GM23338 (cell line): ENCODE data around the gene PTPRN2. TPM values are rescaled to one million over a fixed set of nuclear protein-coding genes. Genes with fewer than 3 reads are reported as not detected.

ENCODE experiments used
- ATAC-seq: fragments of 200-7000 bp; cut with Tn5 transposase; 3 replicates; pipeline ENCODE4 v1.9.1; 2020
- DNase-seq: peaks from one replicate; pipeline ENCODE4 v3.0.0-alpha.2; 2015; ENCODE audit warnings: low spot score
- H2AFZ ChIP-seq: fragments of 200-600 bp; sonication (generic); 2 replicates; pipeline ENCODE4 v1.8.0; 2016; ENCODE audit warnings: antibody characterized with exemption, mild to moderate bottlenecking, moderate library complexity
- H3F3A ChIP-seq: fragments of 200-600 bp; sonication (generic); replicated peaks from 2 replicates; pipeline ENCODE4 v1.8.0; 2017; ENCODE audit warnings: antibody characterized with exemption, mixed run types, low read depth
- H3K27ac ChIP-seq: fragments of 200-600 bp; sonication (generic); 2 replicates; pipeline ENCODE4 v1.6.1; 2016; ENCODE audit warnings: low read depth
- H3K27me3 ChIP-seq: fragments of 200-600 bp; sonication (generic); 2 replicates; pipeline ENCODE4 v1.8.0; 2016; ENCODE audit warnings: mild to moderate bottlenecking, mixed run types, moderate library complexity; ENCODE audit not compliant: insufficient read depth
- H3K36me3 ChIP-seq: fragments of 200-600 bp; sonication (generic); 2 replicates; pipeline ENCODE4 v1.8.0; 2016; ENCODE audit warnings: mild to moderate bottlenecking; ENCODE audit not compliant: insufficient read depth
- H3K4me1 ChIP-seq: fragments of 200-600 bp; sonication (generic); 2 replicates; pipeline ENCODE4 v1.8.0; 2016; ENCODE audit warnings: mild to moderate bottlenecking, moderate library complexity; ENCODE audit not compliant: insufficient read depth
- H3K4me2 ChIP-seq: fragments of 200-600 bp; sonication (generic); 2 replicates; pipeline ENCODE4 v1.7.1; 2017; ENCODE audit warnings: mixed run types
- H3K4me3 ChIP-seq: fragments of 200-600 bp; sonication (generic); 2 replicates; pipeline ENCODE4 v1.6.1; 2016; ENCODE audit warnings: mixed run types
- H3K79me2 ChIP-seq: fragments of 200-600 bp; sonication (generic); replicated peaks from 2 replicates; pipeline ENCODE4 v1.8.0; 2017; ENCODE audit warnings: mild to moderate bottlenecking; ENCODE audit not compliant: insufficient read depth
- H3K9me2 ChIP-seq: fragments of 200-600 bp; sonication (generic); 2 replicates; pipeline ENCODE4 v1.8.0; 2017; ENCODE audit not compliant: insufficient read depth
- H4K20me1 ChIP-seq: fragments of 200-600 bp; sonication (generic); replicated peaks from 2 replicates; pipeline ENCODE4 v1.8.0; 2017; ENCODE audit warnings: mild to moderate bottlenecking; ENCODE audit not compliant: insufficient read depth
- H3K27ac Mint-ChIP-seq: 2 replicates; pipeline ENCODE4 v1.8.0; 2020; ENCODE audit warnings: inconsistent platforms, mild to moderate bottlenecking, moderate library complexity, mixed read lengths
- H3K27me3 Mint-ChIP-seq: 3 replicates; pipeline ENCODE4 v1.8.0; 2022; ENCODE audit warnings: low read depth, mild to moderate bottlenecking, moderate library complexity, mixed read lengths, inconsistent platforms; ENCODE audit not compliant: insufficient read depth, poor library complexity
- H3K36me3 Mint-ChIP-seq: 3 replicates; pipeline ENCODE4 v1.8.0; 2021; ENCODE audit warnings: low read depth, mild to moderate bottlenecking, inconsistent platforms, moderate library complexity, mixed read lengths
- H3K4me1 Mint-ChIP-seq: 3 replicates; pipeline ENCODE4 v1.8.0; 2020; ENCODE audit warnings: mild to moderate bottlenecking, inconsistent platforms, mixed read lengths
- H3K4me3 Mint-ChIP-seq: 3 replicates; pipeline ENCODE4 v1.8.0; 2021; ENCODE audit warnings: moderate library complexity, mild to moderate bottlenecking, inconsistent platforms, mixed read lengths
- H3K9me3 Mint-ChIP-seq: 3 replicates; pipeline ENCODE4 v1.8.0; 2020; ENCODE audit warnings: moderate library complexity, mild to moderate bottlenecking, inconsistent platforms, mixed read lengths
- CREB1 ChIP-seq: fragments of 250-450 bp; sonication (Bioruptor Pico); IDR thresholded peaks from 2 replicates; pipeline ENCODE4 v1.5.0; 2020; ENCODE audit warnings: low read depth, mild to moderate bottlenecking, moderate library complexity
- CTCF ChIP-seq, 2 experiments: fragments of 200-600 bp in 1 of 2; sonication (generic) in 1 of 2; conservative IDR thresholded peaks; 2 replicates each; pipeline versions ENCODE4 v1.5.1 to v1.6.1; 2016 to 2017; ENCODE audit warnings: antibody characterized with exemption in 2 of 2, low read depth in 2 of 2, mild to moderate bottlenecking in 2 of 2, moderate library complexity in 1 of 2
- ETS1 ChIP-seq: IDR thresholded peaks from 2 replicates; pipeline ENCODE4 v1.6.1; 2016; ENCODE audit warnings: antibody characterized with exemption
- EZH2 ChIP-seq: fragments of 200-600 bp; sonication (generic); IDR thresholded peaks from one replicate; pipeline ENCODE4 v1.8.0; 2017; ENCODE audit warnings: antibody characterized with exemption, mild to moderate bottlenecking, low read depth; ENCODE audit not compliant: unreplicated experiment
- EZH2phosphoT487 ChIP-seq: fragments of 200-600 bp; sonication (generic); IDR thresholded peaks from one replicate; pipeline ENCODE4 v1.8.1; 2018; ENCODE audit warnings: antibody characterized with exemption; ENCODE audit not compliant: unreplicated experiment
- JUNB ChIP-seq: IDR thresholded peaks from one replicate; pipeline ENCODE4 v1.6.1; 2016; ENCODE audit warnings: antibody characterized with exemption; ENCODE audit not compliant: unreplicated experiment
- NANOG ChIP-seq: IDR thresholded peaks from 2 replicates; pipeline ENCODE4 v1.6.1; 2016; ENCODE audit warnings: antibody characterized with exemption, borderline replicate concordance
- POLR2AphosphoS5 ChIP-seq: IDR thresholded peaks from 2 replicates; pipeline ENCODE4 v1.6.1; 2016; ENCODE audit warnings: antibody characterized with exemption, low read depth
- REST ChIP-seq: IDR thresholded peaks from one replicate; pipeline ENCODE4 v1.6.1; 2018; ENCODE audit warnings: antibody characterized with exemption; ENCODE audit not compliant: unreplicated experiment
- STAT1 ChIP-seq: IDR thresholded peaks from one replicate; pipeline ENCODE4 v1.6.1; 2016; ENCODE audit warnings: antibody characterized with exemption; ENCODE audit not compliant: unreplicated experiment
- ZNF114 ChIP-seq: fragments of 250-450 bp; sonication (Bioruptor Pico); IDR thresholded peaks from 2 replicates; pipeline ENCODE4 v1.5.0; 2020; ENCODE audit warnings: mild to moderate bottlenecking, moderate library complexity
- ZNF331 ChIP-seq: fragments of 250-450 bp; sonication (Bioruptor Pico); IDR thresholded peaks from 2 replicates; pipeline ENCODE4 v1.5.0; 2020; ENCODE audit warnings: low read depth, mild to moderate bottlenecking, moderate library complexity
- ZNF462 ChIP-seq: fragments of 250-450 bp; sonication (Bioruptor Pico); IDR thresholded peaks from 2 replicates; pipeline ENCODE4 v1.5.0; 2020; ENCODE audit warnings: mild to moderate bottlenecking, moderate library complexity
- polyA plus RNA-seq: library from polyadenylated mRNA; unstranded; fragments of >200 nt; fragmentation: Nextera tagmentation; extraction: Ambion mirVana; gene quantifications from 2 replicates; pipeline ENCODE4 v1.2.1, GENCODE V29; 2016
- total RNA-seq: library from RNA; depleted of rRNA; stranded (reverse); fragments of >200 nt; shearing (Covaris generic); gene quantifications from 2 replicates; pipeline ENCODE4 v1.2.3, GENCODE V29; 2014

Gene PTPRN2
- total and polyA plus RNA-seq, 2 experiments from 2014 or later = 0.87 to 4.0 TPM

- Mint-ChIP-seq H3K4me1 (no peaks in the 10 kb centered on the region), H3K36me3 (peaks cover 17% of the 10 kb centered on the region), H3K4me3 (no peak overlapping the region), H3K27ac (no peak overlapping the region), H3K9me3 (peaks cover 51% of the 10 kb centered on the region), H3K27me3 (peaks cover 16% of the 10 kb centered on the region)
- Histone ChIP-seq H3K27ac (no peak overlapping the region), H3K36me3 (0 out of 2 replicates have a peak, but pooled peaks cover 4% of the 10 kb centered on the region), H3F3A (no peaks in the 10 kb centered on the region), H3K4me3 (no peak overlapping the region), H3K9me2 (0 out of 2 replicates have a peak, but pooled peaks cover 3% of the 10 kb centered on the region), H4K20me1 (0 out of 2 replicates have a peak, but pooled peaks cover 3% of the 10 kb centered on the region), H3K79me2 (no peaks in the 10 kb centered on the region), H3K27me3 (peaks cover under 1% of the 10 kb centered on the region; the same call in 1 of the 2 replicates), H3K4me1 (no peaks in the 10 kb centered on the region; the same call in 1 of the 2 replicates), H3K4me2 (no peak overlapping the region), H2AFZ (no peak overlapping the region)
- no peak for DNase-seq
- TF ChIP-seq STAT1 = no peak
- no peak for TF ChIP-seq REST
- no peak for TF ChIP-seq ZNF331 (CRISPR knock-in tag)
- no peak for TF ChIP-seq ZNF462 (CRISPR knock-in tag)
- TF ChIP-seq ZNF114 = no peak
- TF ChIP-seq CREB1 (CRISPR knock-in tag) = no peak
- no peak for TF ChIP-seq JUNB
- TF ChIP-seq NANOG = no peak
- no peak for TF ChIP-seq ETS1
- TF ChIP-seq EZH2 = no peak
- TF ChIP-seq EZH2phosphoT487 = no peak
- TF ChIP-seq POLR2AphosphoS5 = no peak
- TF ChIP-seq CTCF (conservative IDR thresholded peaks at IDR 0.05; ENCODE audit: low read depth in 2 of 2) = no peak
- no peak for ATAC-seq
These were observed 11.4 kb downstream of the PTPRN2 start for GRCh38 chr7:158576050-158576762.
